ENCODE data around the gene MTREX. TPM values are rescaled to one million over a fixed set of nuclear protein-coding genes. Genes with fewer than 3 reads are reported as not detected.

MTREX gene
- polyA plus RNA-seq, 1 donor (not counting 4 experiments of a cell fraction or from before 2014, with no cell fraction given) = 71.4 TPM

GRCh38 chr5:55344392-55344992 is 36.7 kb downstream of the MTREX start:
- dilution Hi-C loops (cut with MboI; ENCODE audit: extremely low pct_ligation_motif_present, low sequenced_read_pairs) = no loop called here
- FAIRE-seq = no peak
- peaks cover 8 to 13% of the 10 kb centered on the region in 2 experiments for H3K36me3 ChIP-seq (ENCODE audit: control insufficient read depth in 2 of 2, extremely low read depth in 1 of 2, insufficient read depth in 2 of 2, low read length in 2 of 2)

GRCh38 chr5:55345327-55345726 is 37.5 kb downstream of the MTREX start:
- H3K36me3 ChIP-seq (ENCODE audit: control insufficient read depth in 2 of 2, extremely low read depth in 1 of 2, insufficient read depth in 2 of 2, low read length in 2 of 2) = peaks cover 8 to 13% of the 10 kb centered on the region in 2 experiments
- no peak overlapping the region for H2AFZ ChIP-seq (ENCODE audit: control insufficient read depth, low read length)
- H3K27ac ChIP-seq (ENCODE audit: control insufficient read depth, insufficient read depth, low read length) = no peak overlapping the region
- H3K4me2 ChIP-seq (ENCODE audit: control insufficient read depth, extremely low read depth, insufficient read depth, low read depth, low read length) = no peak overlapping the region
- H3K9me3 ChIP-seq (ENCODE audit: control insufficient read depth, low read depth, low read length) = no peaks in the 10 kb centered on the region
- TF ChIP-seq EZH2 (IDR thresholded peaks at IDR 0.05; ENCODE audit: low read length) = no peak
- no peak for TF ChIP-seq CTCF (optimal IDR thresholded peaks at IDR 0.05 in 1 of 3, IDR thresholded peaks at IDR 0.05 in 1 of 3, conservative IDR thresholded peaks at IDR 0.05 in 1 of 3; ENCODE audit: extremely low read depth in 1 of 3, insufficient read depth in 2 of 3, low read length in 3 of 3)
- dilution Hi-C loops (cut with MboI; ENCODE audit: extremely low pct_ligation_motif_present, low sequenced_read_pairs) = no loop called here
- no peaks in the 10 kb centered on the region for H3K79me2 ChIP-seq (ENCODE audit: control insufficient read depth, insufficient read depth, low read length)
- no peaks in the 10 kb centered on the region for H3K9me1 ChIP-seq (ENCODE audit: control insufficient read depth, extremely low read depth, insufficient read depth, low read length)
- no peaks in the 10 kb centered on the region for H3K4me1 ChIP-seq (ENCODE audit: control insufficient read depth, extremely low read depth, insufficient read depth, low read length)
- FAIRE-seq (no peak), DNase-seq (ENCODE audit: low read depth, low spot score) (no peak)
- H4K20me1 ChIP-seq (ENCODE audit: control insufficient read depth, extremely low read depth, insufficient read depth, low read length) = no peaks in the 10 kb centered on the region
- H3K4me3 ChIP-seq (ENCODE audit: control insufficient read depth in 2 of 3, extremely low read depth in 1 of 3, insufficient read depth in 2 of 3, low read depth in 1 of 3, low read length in 3 of 3) = no peak overlapping the region
- H3K9ac ChIP-seq (ENCODE audit: control insufficient read depth, extremely low read depth, insufficient read depth, low read length) = no peak overlapping the region
- no peaks in the 10 kb centered on the region for H3K27me3 ChIP-seq (ENCODE audit: control insufficient read depth, extremely low read depth, insufficient read depth, low read length)

More at GRCh38 chr5:55344392-55344992, 36.7 kb downstream of the MTREX start:
- Histone ChIP-seq H3K27me3 (ENCODE audit: control insufficient read depth, extremely low read depth, insufficient read depth, low read length) (no peaks in the 10 kb centered on the region), H3K4me1 (ENCODE audit: control insufficient read depth, extremely low read depth, insufficient read depth, low read length) (no peaks in the 10 kb centered on the region), H3K9ac (ENCODE audit: control insufficient read depth, extremely low read depth, insufficient read depth, low read length) (no peak overlapping the region), H3K79me2 (ENCODE audit: control insufficient read depth, insufficient read depth, low read length) (no peaks in the 10 kb centered on the region), H3K9me1 (ENCODE audit: control insufficient read depth, extremely low read depth, insufficient read depth, low read length) (no peaks in the 10 kb centered on the region), H3K9me3 (ENCODE audit: control insufficient read depth, low read depth, low read length) (no peaks in the 10 kb centered on the region), H4K20me1 (ENCODE audit: control insufficient read depth, extremely low read depth, insufficient read depth, low read length) (no peaks in the 10 kb centered on the region), H2AFZ (ENCODE audit: control insufficient read depth, low read length) (no peak overlapping the region), H3K4me2 (ENCODE audit: control insufficient read depth, extremely low read depth, insufficient read depth, low read depth, low read length) (no peak overlapping the region), H3K27ac (ENCODE audit: control insufficient read depth, insufficient read depth, low read length) (no peak overlapping the region), H3K4me3 (ENCODE audit: control insufficient read depth in 2 of 3, extremely low read depth in 1 of 3, insufficient read depth in 2 of 3, low read depth in 1 of 3, low read length in 3 of 3) (no peak overlapping the region)
- peak; percentile 59 to 72 (median 68) for TF ChIP-seq CTCF (optimal IDR thresholded peaks at IDR 0.05 in 1 of 3, IDR thresholded peaks at IDR 0.05 in 1 of 3, conservative IDR thresholded peaks at IDR 0.05 in 1 of 3; ENCODE audit: extremely low read depth in 1 of 3, insufficient read depth in 2 of 3, low read length in 3 of 3)
- TF ChIP-seq EZH2 (IDR thresholded peaks at IDR 0.05; ENCODE audit: low read length) = no peak
- DNase-seq (ENCODE audit: low read depth, low spot score) = no peak

All from keratinocyte (primary cell).